HEK293 (cell line): Measurements from ENCODE around the gene CFAP299.

Source experiments
- OVOL3 ChIP-seq: fragments of 450-650 bp; formaldehyde crosslinking; IDR thresholded peaks from 2 replicates; pipeline ENCODE4 v1.5.1; 2016; ENCODE audit warnings: missing biosample characterization, missing genetic modification characterization
- ZBTB1 ChIP-seq: fragments of 450-650 bp; formaldehyde crosslinking; IDR thresholded peaks from 2 replicates; pipeline ENCODE4 v1.5.1; 2016; ENCODE audit warnings: missing biosample characterization, missing genetic modification characterization
- ZFP41 ChIP-seq: fragments of 450-650 bp; formaldehyde crosslinking; IDR thresholded peaks from 2 replicates; pipeline ENCODE4 v1.5.1; 2016; ENCODE audit warnings: missing biosample characterization, missing genetic modification characterization, borderline replicate concordance

- no peak for TF ChIP-seq ZFP41 (tag by site-specific recombination)
- TF ChIP-seq OVOL3 (tag by site-specific recombination), result no peak
- TF ChIP-seq ZBTB1, result no peak
Observed at GRCh38 chr4:80413086-80413485, 77.6 kb downstream of the CFAP299 start.
